ENCODE data around the gene MYBPHL.

MYBPHL gene

DNA sequence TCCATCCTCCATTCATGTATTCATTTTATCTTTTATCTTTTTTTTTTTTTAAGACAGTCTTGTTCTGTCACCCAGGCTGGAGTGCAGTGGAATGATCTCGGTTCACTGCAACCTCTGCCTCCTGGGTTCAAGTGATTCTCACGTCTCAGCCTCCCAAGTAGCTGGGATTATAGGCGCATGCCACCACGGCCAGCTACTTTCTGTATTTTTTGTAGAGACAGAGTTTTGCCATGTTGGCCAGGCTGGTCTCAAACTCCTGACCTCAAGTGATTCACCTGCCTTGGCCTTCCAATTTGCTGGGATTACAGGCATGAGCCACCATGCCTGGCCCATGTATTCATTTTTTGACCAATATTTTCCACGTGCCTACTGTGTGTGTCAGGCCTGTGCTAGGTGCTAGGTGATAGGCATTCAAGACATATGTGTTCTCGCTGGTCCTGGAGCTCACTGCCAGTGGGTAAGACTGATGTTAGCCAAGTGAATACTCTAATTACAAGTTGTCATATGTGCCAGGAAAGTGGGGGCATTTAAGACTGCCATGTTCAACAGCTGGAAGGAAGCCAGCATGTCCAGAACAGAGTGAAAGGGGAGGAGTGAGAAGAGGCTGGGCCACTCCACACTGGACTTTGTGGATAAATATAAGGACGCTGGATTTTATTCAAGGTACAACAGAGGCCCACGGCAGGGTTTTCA is 62.8 kb downstream of the MYBPHL start:
- no peak for DNase-seq (ENCODE audit: low spot score)
- TF ChIP-seq, protein P1, sequence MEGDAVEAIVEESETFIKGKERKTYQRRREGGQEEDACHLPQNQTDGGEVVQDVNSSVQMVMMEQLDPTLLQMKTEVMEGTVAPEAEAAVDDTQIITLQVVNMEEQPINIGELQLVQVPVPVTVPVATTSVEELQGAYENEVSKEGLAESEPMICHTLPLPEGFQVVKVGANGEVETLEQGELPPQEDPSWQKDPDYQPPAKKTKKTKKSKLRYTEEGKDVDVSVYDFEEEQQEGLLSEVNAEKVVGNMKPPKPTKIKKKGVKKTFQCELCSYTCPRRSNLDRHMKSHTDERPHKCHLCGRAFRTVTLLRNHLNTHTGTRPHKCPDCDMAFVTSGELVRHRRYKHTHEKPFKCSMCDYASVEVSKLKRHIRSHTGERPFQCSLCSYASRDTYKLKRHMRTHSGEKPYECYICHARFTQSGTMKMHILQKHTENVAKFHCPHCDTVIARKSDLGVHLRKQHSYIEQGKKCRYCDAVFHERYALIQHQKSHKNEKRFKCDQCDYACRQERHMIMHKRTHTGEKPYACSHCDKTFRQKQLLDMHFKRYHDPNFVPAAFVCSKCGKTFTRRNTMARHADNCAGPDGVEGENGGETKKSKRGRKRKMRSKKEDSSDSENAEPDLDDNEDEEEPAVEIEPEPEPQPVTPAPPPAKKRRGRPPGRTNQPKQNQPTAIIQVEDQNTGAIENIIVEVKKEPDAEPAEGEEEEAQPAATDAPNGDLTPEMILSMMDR (IDR thresholded peaks at IDR 0.05; ENCODE audit: extremely low read depth, insufficient read depth, missing control alignments): no peak
- in situ Hi-C loops (cut with MboI; ENCODE audit: low pct_unique_long_range_greater_than_20kb, low sequenced_read_pairs, unreplicated experiment): no loop called here

DNA sequence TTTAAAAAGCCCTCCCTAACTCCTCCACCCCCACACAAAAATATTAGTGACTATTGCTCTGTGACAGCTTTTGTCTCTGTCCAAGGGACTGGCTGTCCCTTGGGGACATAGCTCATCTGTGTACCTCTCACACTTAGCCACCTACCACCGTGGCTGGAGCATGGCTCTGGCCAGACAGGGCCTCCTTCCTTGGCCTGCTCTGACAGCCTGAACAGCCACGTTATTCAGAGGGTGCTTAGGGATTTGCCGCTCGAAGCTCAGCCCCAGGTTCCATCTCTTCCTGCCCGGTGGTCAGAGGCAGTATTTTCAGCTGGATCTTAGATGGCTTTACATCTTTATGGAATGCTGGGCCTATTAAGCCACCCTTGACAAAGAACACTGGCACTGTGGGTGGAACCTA is 63.6 kb downstream of the MYBPHL start:
- in situ Hi-C loops (cut with MboI; ENCODE audit: low pct_unique_long_range_greater_than_20kb, low sequenced_read_pairs, unreplicated experiment): no loop called here
- TF ChIP-seq, protein P1 (IDR thresholded peaks at IDR 0.05; ENCODE audit: extremely low read depth, insufficient read depth, missing control alignments): no peak
- no peak for DNase-seq (ENCODE audit: low spot score)

DNA sequence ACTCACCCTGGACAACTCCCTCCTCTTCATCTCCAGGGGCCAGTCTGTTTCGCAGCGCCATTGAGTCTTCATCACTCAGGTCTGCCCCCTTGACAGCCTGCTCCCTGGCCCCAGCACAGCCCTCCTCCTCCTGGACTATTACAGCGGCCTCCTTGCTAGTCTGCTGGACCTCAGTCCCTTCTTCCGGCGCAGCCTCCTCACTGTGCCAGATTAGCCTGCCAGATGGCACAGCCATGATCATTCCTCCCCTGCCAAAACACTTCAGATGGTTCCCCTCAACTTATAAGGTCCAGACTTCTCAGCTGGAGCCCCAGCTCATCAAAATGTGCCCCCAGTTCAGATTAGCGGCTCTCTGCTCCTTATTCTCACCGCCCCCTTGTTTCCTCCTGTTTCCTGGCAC is 64.4 kb downstream of the MYBPHL start:
- in situ Hi-C loops (cut with MboI; ENCODE audit: low pct_unique_long_range_greater_than_20kb, low sequenced_read_pairs, unreplicated experiment): no loop called here
- DNase-seq (ENCODE audit: low spot score): no peak
- TF ChIP-seq, protein P1 (IDR thresholded peaks at IDR 0.05; ENCODE audit: extremely low read depth, insufficient read depth, missing control alignments): no peak
